WTC11 (cell line): Measurements from ENCODE around the gene DYNC1I1. TPM values are rescaled to one million over a fixed set of nuclear protein-coding genes. Genes with fewer than 3 reads are reported as not detected.

Experiments used
- ATAC-seq: fragments of 200-7000 bp; cut with Tn5 transposase; 2 replicates; pipeline ENCODE4 v1.10.0; 2021; ENCODE audit warnings: mild to moderate bottlenecking, moderate library complexity
- CTCF ChIA-PET: fragments of 300-600 bp; sonication (Branson Sonifier 250); formaldehyde crosslinking; loops from one replicate; lab custom pipeline; 2021; ENCODE audit warnings: antibody characterized with exemption; lab: Charles Lee
- POLR2A ChIA-PET: fragments of 350-600 bp; sonication (Branson Sonifier 250); formaldehyde crosslinking; loops from one replicate; lab custom pipeline; 2021; ENCODE audit warnings: antibody characterized with exemption; lab: Charles Lee
- DNase-seq: peaks from one replicate; pipeline ENCODE4 v3.0.0; 2021; ENCODE audit warnings: low spot score
- H3K27ac Mint-ChIP-seq: 2 replicates; pipeline ENCODE4 v1.8.0; 2021; ENCODE audit warnings: mixed read lengths
- H3K27me3 Mint-ChIP-seq: 2 replicates; pipeline ENCODE4 v1.8.0; 2021; ENCODE audit warnings: low read depth, mild to moderate bottlenecking, moderate library complexity, mixed read lengths
- H3K36me3 Mint-ChIP-seq: 2 replicates; pipeline ENCODE4 v1.8.0; 2021; ENCODE audit warnings: mixed read lengths
- H3K4me1 Mint-ChIP-seq: 2 replicates; pipeline ENCODE4 v1.8.0; 2022; ENCODE audit warnings: mixed read lengths
- H3K4me3 Mint-ChIP-seq: 2 replicates; pipeline ENCODE4 v1.8.0; 2021; ENCODE audit warnings: mild to moderate bottlenecking, moderate library complexity, mixed read lengths
- H3K9me3 Mint-ChIP-seq: 2 replicates; pipeline ENCODE4 v1.8.0; 2021; ENCODE audit warnings: mixed read lengths
- AR ChIP-seq: fragments of 250-450 bp; sonication (Bioruptor Pico); IDR thresholded peaks from 2 replicates; pipeline ENCODE4 v1.9.0; 2021; ENCODE audit warnings: mild to moderate bottlenecking
- ATF6 ChIP-seq: sonication (generic); formaldehyde crosslinking; IDR thresholded peaks from 2 replicates; pipeline ENCODE4 v1.8.1; 2023; ENCODE audit warnings: mild to moderate bottlenecking, missing genetic modification reagents
- CREB1 ChIP-seq: sonication (generic); formaldehyde crosslinking; IDR thresholded peaks from 2 replicates; pipeline ENCODE4 v1.8.0; 2023; ENCODE audit warnings: mild to moderate bottlenecking, missing genetic modification reagents
- E2F1 ChIP-seq: sonication (generic); formaldehyde crosslinking; IDR thresholded peaks from 2 replicates; pipeline ENCODE4 v1.8.0; 2022; ENCODE audit warnings: mild to moderate bottlenecking, missing genetic modification reagents
- ERG ChIP-seq: fragments of 250-450 bp; sonication (Bioruptor Pico); IDR thresholded peaks from 2 replicates; pipeline ENCODE4 v1.8.0; 2021; ENCODE audit warnings: mild to moderate bottlenecking
- FOXJ3 ChIP-seq: sonication (generic); formaldehyde crosslinking; IDR thresholded peaks from 2 replicates; pipeline ENCODE4 v1.9.0; 2021; ENCODE audit warnings: missing genetic modification reagents, mild to moderate bottlenecking, borderline replicate concordance
- GABPB1 ChIP-seq: sonication (generic); formaldehyde crosslinking; IDR thresholded peaks from 2 replicates; pipeline ENCODE4 v1.8.1; 2023; ENCODE audit warnings: mild to moderate bottlenecking, missing genetic modification reagents
- GRHL2 ChIP-seq: fragments of 250-450 bp; sonication (Bioruptor Pico); IDR thresholded peaks from 2 replicates; pipeline ENCODE4 v1.8.0; 2022; ENCODE audit warnings: mild to moderate bottlenecking, moderate library complexity; ENCODE audit not compliant: insufficient replicate concordance, severe bottlenecking
- KAT7 ChIP-seq: sonication (generic); formaldehyde crosslinking; IDR thresholded peaks from 2 replicates; pipeline ENCODE4 v1.8.1; 2023; ENCODE audit warnings: missing genetic modification reagents, mild to moderate bottlenecking, borderline replicate concordance
- NFE2L1 ChIP-seq: sonication (generic); formaldehyde crosslinking; IDR thresholded peaks from 2 replicates; pipeline ENCODE4 v1.8.1; 2023; ENCODE audit warnings: missing genetic modification reagents
- NR1H2 ChIP-seq: sonication (generic); formaldehyde crosslinking; IDR thresholded peaks from 2 replicates; pipeline ENCODE4 v1.9.0; 2021; ENCODE audit warnings: mild to moderate bottlenecking, moderate library complexity, missing genetic modification reagents
- TEAD1 ChIP-seq: sonication (generic); formaldehyde crosslinking; IDR thresholded peaks from 2 replicates; pipeline ENCODE4 v1.8.0; 2022; ENCODE audit warnings: mild to moderate bottlenecking, missing genetic modification reagents
- TEAD4 ChIP-seq: sonication (generic); formaldehyde crosslinking; IDR thresholded peaks from 2 replicates; pipeline ENCODE4 v1.8.0; 2022; ENCODE audit warnings: mild to moderate bottlenecking, missing genetic modification reagents
- ZBTB21 ChIP-seq: sonication (generic); formaldehyde crosslinking; IDR thresholded peaks from 2 replicates; pipeline ENCODE4 v1.8.1; 2023; ENCODE audit warnings: mild to moderate bottlenecking, missing genetic modification reagents, borderline replicate concordance
- ZNF219 ChIP-seq: sonication (generic); formaldehyde crosslinking; IDR thresholded peaks from 2 replicates; pipeline ENCODE4 v1.8.0; 2023; ENCODE audit warnings: missing genetic modification reagents, mild to moderate bottlenecking, borderline replicate concordance
- ZNF232 ChIP-seq: sonication (generic); formaldehyde crosslinking; IDR thresholded peaks from 2 replicates; pipeline ENCODE4 v1.8.0; 2022; ENCODE audit warnings: mild to moderate bottlenecking, missing genetic modification reagents
- total RNA-seq: library from RNA; stranded (reverse); gene quantifications from 3 replicates; pipeline ENCODE4 v1.2.3, GENCODE V29; 2021
- TF ChIP-seq, protein P1 (sequence below): sonication (generic); formaldehyde crosslinking; IDR thresholded peaks from 2 replicates; pipeline ENCODE4 v1.8.0; 2022; ENCODE audit warnings: mild to moderate bottlenecking, missing genetic modification reagents
- TF ChIP-seq, protein P2 (sequence below): sonication (generic); formaldehyde crosslinking; IDR thresholded peaks from 2 replicates; pipeline ENCODE4 v1.8.1; 2023; ENCODE audit warnings: mild to moderate bottlenecking, missing genetic modification reagents, moderate library complexity
- TF ChIP-seq, protein P3 (sequence below): fragments of 200-600 bp; IDR thresholded peaks from 2 replicates; pipeline ENCODE4 v1.8.0; 2022; ENCODE audit warnings: antibody characterized with exemption
- TF ChIP-seq, protein P4 (sequence below): sonication (generic); formaldehyde crosslinking; IDR thresholded peaks from 2 replicates; pipeline ENCODE4 v1.8.0; 2022; ENCODE audit warnings: mild to moderate bottlenecking, missing genetic modification reagents

DYNC1I1 gene
- total RNA-seq, 1 experiment from 2014 or later: 2.8 TPM

DNA sequence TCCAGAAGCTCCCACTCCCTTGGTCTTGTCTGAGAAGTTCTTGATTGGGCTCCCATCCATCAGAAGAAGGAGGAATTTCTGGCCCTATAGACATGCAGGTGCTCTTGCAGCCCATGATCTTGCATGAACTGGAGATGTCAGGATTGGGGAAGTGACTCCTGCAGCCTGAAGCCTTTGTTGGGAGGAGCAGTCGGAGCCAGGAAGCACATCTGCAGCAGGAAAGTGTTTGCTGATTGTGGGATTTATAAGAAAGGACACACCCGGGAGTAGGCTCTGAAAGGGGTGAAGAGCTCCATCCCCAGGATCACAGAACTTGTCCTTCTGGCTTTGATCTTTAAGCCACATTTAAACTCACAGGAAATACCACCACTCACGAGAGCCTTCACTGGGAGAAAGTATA, 185.2 kb downstream of the DYNC1I1 start:
- TF ChIP-seq AR (CRISPR knock-in tag) (no peak), FOXJ3 (no peak), ZNF219 (CRISPR knock-in tag) (no peak), ERG (CRISPR knock-in tag) (no peak), ZBTB21 (CRISPR knock-in tag) (no peak), GRHL2 (CRISPR knock-in tag) (no peak), TEAD1 (CRISPR knock-in tag) (no peak), KAT7 (CRISPR knock-in tag) (no peak), ZNF232 (no peak), ATF6 (CRISPR knock-in tag) (no peak), NFE2L1 (CRISPR knock-in tag) (no peak), CREB1 (CRISPR knock-in tag) (no peak), GABPB1 (CRISPR knock-in tag) (no peak), NR1H2 (no peak), E2F1 (CRISPR knock-in tag) (no peak), TEAD4 (CRISPR knock-in tag) (no peak)
- TF ChIP-seq, protein P1, sequence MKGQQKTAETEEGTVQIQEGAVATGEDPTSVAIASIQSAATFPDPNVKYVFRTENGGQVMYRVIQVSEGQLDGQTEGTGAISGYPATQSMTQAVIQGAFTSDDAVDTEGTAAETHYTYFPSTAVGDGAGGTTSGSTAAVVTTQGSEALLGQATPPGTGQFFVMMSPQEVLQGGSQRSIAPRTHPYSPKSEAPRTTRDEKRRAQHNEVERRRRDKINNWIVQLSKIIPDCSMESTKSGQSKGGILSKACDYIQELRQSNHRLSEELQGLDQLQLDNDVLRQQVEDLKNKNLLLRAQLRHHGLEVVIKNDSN (CRISPR knock-in tag): no peak
- TF ChIP-seq, protein P2, sequence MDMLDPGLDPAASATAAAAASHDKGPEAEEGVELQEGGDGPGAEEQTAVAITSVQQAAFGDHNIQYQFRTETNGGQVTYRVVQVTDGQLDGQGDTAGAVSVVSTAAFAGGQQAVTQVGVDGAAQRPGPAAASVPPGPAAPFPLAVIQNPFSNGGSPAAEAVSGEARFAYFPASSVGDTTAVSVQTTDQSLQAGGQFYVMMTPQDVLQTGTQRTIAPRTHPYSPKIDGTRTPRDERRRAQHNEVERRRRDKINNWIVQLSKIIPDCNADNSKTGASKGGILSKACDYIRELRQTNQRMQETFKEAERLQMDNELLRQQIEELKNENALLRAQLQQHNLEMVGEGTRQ: no peak
- TF ChIP-seq, protein P3, sequence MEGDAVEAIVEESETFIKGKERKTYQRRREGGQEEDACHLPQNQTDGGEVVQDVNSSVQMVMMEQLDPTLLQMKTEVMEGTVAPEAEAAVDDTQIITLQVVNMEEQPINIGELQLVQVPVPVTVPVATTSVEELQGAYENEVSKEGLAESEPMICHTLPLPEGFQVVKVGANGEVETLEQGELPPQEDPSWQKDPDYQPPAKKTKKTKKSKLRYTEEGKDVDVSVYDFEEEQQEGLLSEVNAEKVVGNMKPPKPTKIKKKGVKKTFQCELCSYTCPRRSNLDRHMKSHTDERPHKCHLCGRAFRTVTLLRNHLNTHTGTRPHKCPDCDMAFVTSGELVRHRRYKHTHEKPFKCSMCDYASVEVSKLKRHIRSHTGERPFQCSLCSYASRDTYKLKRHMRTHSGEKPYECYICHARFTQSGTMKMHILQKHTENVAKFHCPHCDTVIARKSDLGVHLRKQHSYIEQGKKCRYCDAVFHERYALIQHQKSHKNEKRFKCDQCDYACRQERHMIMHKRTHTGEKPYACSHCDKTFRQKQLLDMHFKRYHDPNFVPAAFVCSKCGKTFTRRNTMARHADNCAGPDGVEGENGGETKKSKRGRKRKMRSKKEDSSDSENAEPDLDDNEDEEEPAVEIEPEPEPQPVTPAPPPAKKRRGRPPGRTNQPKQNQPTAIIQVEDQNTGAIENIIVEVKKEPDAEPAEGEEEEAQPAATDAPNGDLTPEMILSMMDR: no peak
- TF ChIP-seq, protein P4, sequence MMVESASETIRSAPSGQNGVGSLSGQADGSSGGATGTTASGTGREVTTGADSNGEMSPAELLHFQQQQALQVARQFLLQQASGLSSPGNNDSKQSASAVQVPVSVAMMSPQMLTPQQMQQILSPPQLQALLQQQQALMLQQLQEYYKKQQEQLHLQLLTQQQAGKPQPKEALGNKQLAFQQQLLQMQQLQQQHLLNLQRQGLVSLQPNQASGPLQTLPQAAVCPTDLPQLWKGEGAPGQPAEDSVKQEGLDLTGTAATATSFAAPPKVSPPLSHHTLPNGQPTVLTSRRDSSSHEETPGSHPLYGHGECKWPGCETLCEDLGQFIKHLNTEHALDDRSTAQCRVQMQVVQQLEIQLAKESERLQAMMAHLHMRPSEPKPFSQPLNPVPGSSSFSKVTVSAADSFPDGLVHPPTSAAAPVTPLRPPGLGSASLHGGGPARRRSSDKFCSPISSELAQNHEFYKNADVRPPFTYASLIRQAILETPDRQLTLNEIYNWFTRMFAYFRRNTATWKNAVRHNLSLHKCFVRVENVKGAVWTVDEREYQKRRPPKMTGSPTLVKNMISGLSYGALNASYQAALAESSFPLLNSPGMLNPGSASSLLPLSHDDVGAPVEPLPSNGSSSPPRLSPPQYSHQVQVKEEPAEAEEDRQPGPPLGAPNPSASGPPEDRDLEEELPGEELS: no peak
- DNase-seq (no peak), ATAC-seq (no peak)
- ChIA-PET POLR2A (no interaction called here), CTCF (no interaction called here)
- Mint-ChIP-seq H3K4me1 (peaks cover 6% of the 10 kb centered on the region; the same call in 1 of the 2 replicates), H3K4me3 (no peak overlapping the region), H3K27ac (no peak overlapping the region), H3K9me3 (no peaks in the 10 kb centered on the region), H3K36me3 (no peaks in the 10 kb centered on the region), H3K27me3 (no peaks in the 10 kb centered on the region)
